Activated CD4-positive, alpha-beta T cell treated with anti-CD3 and anti-CD28 coated beads, Interleukin-10, Interleukin-2, amounts not matched to agents 100 ng/mL and 50 ng/mL, durations not matched to agents 16 hours and 8 hours (primary cell): ENCODE measurements around the gene KCNN3.
A peak's percentile ranks its signal among the peaks of the same experiment; 100 is the strongest.
"Not testable (repeated sequence)": the region's sequence is repeated elsewhere in the genome, so short reads cannot be mapped to it uniquely, and the experiment has no call there.

ENCODE experiments used
- DNase-seq: peaks from one replicate; pipeline ENCODE4 v3.0.0-alpha.2; 2020

KCNN3 gene

DNA sequence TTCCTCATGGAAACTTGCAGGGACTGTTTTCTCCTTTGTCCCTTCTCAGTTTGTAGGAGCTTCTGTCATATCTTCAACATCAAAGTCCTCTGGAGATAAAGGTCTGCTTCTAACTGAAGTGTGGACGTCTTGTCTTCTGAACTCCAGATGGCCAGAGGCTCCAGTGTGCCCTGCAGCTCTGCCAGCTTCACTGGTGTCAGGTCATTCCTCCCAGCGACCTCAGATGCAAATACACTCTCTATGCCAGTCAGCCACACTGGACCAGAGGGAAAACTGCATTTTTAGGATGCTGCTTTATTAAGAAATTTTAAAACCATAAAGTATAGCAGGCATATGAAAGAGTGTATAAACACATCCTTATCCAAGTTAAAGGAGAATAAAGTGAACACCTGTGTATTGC, 183.6 kb downstream of the KCNN3 start:
- DNase-seq: no peak

DNA sequence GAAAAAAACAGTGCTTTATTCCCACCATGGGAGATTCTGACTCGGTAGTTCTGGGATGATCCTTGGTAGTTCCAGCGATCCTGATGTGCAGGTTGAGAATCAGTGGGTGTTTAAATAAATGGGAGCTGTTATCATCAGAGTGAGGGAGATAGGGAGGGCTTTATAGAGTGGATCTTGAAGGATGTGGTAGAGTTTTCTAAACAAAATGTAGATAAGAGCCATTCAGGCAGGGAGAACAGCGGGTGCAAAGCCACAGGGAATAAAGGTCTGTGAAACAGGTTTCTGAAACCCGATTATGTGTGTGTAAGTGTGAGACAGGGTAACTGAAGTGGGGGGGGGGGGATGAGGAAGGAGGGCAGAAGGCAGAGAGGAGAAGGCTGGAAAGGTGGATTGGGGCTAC, 186.3 kb downstream of the KCNN3 start:
- DNase-seq: no peak

DNA sequence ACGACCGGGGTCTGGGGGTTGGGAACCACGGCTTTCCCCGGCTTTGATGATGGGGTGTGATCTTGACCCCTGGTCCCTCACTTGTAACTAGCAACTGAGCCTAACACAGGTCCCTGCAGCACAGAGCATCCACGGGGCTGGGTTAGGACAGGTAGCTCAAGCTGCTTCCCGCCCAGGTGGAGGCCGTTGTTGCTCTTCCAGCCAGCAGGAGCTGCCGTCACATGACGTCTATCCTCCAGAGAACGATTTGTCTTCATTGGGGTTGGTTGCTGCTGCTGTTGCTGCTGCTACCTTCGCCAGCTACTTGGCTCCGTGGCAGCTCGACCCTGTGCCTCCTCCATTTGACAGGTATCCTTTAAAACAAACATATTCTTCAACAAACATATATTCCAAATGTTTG, 187.8 kb downstream of the KCNN3 start:
- DNase-seq: no peak

DNA sequence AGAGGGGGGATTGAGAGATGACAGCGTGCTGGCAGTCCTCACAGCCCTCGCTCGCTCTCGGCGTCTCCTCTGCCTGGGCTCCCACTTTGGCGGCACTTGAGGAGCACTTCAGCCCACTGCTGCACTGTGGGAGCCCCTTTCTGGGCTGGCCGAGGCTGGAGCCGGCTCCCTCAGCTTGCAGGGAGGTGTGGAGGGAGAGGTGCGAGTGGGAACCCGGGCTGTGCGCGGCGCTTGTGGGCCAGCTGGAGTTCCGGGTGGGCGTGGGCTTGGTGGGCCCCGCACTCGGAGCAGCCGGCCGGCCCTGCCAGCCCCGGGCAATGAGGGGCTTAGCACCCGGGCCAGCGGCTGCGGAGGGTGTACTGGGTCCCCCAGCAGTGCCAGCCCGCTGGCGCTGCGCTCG, 192.2 kb downstream of the KCNN3 start:
- not testable (repeated sequence) for DNase-seq

DNA sequence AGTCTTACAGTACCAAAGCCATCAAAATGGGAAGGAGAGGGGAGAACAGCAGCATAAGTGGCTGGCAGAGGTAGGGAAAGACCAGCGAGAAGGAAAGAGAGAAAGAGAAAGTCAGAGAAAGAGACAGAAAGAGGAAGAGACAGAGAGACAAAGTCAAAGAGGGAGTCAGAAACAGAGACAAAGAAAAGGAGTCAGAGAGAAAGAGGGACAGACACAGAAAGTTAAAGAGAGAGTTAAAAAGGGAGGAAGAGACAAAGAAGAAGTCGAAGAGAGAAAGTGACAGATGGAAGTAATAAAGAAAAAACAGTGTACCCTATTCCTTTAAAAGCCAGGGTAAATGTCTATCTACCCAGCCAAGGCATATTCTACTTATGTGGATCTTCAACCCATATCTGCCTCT, 193.2 kb downstream of the KCNN3 start:
- not testable (repeated sequence) for DNase-seq

DNA sequence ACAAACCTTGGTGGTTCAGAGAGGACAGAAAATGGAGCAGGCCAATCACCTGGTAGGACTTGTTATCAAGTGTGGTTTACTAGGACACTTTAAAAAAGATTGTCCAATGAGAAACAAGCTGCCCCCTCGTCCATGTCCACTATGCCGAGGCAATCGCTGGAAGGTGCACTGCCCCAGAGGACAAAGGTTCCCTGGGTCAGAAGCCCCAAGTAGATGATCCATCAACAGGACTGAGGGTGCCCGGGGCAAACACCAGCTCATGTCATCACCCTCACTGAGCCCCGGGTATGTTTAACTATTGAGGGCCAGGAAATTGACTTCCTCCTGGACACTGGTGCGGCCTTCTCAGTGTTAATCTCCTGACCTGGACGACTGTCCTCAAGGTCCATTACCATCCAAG, 195.6 kb downstream of the KCNN3 start:
- not testable (repeated sequence) for DNase-seq

DNA sequence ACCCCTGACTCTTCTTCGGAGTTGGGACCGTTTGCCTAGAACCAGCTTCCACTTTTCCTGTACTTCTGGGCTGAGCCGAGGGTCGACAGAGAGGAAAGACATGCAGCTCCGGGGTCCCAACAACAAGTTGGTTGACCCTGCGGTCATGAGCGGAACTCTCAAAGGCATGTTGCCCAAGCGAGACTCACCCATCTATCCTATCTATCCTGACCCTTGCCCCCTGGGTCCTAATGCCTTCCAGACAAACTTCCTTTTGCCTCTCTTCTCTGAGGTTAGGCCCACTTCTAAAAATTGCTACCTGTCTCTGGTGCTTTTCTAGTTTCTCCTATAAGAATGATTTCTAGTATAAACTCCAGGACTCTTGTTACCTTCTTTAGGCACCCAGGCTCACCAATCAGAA, 197.8 kb downstream of the KCNN3 start:
- not testable (repeated sequence) for DNase-seq

DNA sequence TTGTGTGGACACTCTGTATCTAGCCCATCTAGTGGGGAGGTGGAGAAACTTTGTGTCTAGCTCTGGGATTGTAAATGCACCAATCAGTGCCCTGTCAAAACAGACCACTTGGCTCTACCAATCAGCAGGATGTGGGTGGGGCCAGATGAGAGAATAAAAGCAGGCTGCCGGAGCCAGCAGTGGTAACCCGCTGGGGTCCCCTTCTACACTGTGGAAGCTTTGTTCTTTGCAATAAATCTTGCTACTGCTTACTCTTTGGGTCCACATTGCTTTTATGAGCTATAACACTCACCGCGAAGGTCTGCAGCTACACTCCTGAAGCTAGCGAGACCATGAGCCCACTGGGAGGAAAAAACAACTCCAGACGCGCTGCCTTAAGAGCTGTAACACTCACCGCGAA, 198.7 kb downstream of the KCNN3 start:
- DNase-seq: not testable (repeated sequence)

DNA sequence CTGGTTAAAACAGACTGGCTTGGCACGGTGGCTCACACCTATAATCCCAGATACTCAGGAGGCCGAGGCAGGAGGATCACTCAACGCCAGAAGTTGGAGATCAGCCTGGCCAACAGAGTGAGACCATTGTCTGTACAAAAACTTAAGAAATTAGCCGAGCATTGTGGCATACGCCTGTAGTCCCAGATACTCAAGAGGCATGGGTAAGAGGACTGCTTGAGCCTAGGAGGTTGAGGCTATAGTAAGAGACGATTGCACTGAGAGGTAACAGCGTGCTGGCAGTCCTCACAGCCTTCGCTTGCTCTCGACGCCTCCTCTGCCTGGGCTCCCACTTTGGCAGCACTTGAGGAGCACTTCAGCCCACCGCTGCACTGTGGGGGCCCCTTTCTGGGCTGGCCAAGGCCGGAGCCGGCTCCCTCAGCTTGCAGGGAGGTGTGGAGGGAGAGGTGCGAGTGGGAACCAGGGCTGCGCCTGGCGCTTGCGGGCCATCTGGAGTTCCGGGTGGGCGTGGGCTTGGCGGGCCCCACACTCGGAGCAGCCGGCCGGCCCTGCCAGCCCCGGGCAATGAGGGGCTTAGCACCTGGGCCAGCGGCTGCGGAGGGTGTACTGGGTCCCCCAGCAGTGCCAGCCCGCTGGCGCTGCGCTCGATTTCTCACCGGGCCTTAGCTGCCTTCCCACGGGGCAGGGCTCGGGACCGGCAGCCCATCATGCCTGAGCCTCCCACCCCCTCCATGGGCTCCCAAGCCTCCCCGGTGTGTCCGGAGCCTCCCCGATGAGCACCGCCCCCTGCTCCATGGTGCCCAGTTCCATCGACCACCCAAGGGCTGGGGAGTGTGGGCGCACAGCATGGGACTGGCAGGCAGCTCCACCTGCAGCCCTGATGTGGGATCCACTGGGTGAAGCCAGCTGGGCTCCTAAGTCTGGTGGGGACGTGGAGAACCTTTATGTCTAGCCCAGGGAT, 199.5 kb downstream of the KCNN3 start:
- not testable (repeated sequence) for DNase-seq

DNA sequence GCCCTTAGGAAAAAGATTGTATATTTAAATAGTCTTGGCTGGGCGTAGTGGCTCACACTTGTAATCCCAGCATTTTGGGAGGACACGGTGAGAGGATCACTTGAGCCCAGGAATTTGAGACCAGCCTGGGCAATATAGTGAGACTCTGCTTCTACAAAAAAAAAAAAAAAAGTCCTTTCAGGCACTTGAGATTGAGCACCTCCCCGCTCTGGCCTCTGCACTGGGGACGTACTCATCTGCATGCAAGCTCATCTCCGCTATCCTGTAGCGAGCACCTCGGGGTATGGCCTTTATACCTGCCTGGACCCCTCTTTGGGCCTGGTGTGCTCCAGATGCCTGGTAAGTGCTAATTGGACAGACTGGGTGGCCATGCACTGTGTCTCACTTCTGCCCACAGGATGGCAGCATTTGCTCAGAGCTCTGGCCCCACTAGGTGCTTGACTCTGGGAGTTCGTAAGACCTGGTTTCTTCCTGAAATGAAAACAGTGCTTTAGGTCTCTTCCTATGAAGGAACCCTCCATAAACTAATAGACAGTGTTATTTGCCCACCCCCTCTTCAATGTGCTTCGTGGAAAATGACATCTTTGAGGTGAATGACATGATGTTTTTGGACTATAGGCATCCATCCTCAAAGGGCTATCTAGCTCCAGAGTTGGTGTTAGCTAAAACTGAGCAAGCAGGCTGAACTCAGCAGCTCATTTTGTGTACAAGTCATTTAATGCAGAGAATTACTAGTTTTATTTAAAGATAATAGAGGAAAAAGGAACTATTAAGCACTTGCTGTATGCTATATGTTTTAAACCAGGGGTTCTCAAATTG, 200.4 kb downstream of the KCNN3 start:
- DNase-seq: peak; percentile 81

DNA sequence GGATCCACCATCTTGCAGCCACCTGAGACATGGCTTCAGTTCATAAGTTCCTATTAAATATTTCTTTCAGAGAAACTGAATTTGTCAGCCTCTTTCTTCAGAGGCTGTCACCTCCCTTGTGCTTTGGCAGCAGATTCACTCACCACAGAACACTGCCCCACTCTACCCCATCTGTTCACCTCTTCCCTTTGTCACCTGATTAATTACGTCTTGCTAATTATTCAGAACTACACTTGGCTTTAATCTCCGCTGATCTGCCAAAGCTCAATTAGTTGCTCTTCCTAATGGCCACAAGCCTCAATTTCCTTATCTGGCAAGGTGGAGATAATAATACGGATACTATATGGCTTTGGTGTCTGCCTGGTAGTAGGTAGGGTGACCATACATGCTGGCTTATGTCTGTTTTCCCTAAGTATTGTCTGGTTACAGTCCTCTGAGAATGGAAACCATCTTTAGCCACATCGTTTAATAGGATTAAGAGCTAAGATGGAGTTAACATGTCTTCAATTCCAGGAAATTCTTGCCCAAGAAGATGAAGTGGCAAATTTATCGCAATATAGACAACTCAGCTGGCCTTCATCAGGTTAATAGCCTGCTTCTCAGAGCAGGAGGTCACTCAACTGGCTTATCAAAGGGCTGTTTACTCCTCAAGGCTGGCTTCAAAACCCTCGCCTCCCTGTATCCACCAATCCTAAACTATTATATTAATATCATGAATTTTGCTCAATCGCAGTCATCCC, 203.9 kb downstream of the KCNN3 start:
- no peak for DNase-seq

DNA sequence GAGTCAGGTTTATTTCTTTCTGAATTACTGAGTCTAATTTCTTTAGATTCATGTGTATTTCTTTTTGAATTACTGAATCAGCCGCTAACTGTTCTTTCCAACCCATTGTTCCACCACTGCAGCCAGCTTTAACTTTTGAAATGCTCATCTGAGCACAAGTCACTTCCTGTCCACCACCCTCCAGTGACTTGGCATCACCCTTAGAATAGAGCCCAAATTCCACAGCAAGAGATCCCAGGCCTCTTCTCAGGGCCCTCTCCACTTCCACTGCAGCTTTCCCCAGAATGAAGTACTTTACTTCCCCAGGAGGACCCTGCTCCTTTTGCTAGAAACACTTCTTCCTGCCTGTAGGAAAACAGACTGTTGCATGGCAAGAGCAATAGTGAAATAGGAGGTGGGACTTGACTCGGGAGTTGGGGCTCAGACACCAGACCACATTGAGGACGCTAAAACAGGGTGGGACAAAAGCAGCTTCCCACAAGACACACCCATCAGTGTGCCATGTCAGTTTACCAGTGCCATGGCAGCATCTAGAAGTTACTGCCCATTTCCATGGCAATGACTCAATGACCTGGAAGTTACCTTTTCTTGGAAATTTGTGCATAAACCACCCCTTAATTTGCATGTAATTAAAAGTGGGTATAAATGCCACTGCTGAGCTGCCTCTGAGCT, 205.6 kb downstream of the KCNN3 start:
- DNase-seq: no peak

DNA sequence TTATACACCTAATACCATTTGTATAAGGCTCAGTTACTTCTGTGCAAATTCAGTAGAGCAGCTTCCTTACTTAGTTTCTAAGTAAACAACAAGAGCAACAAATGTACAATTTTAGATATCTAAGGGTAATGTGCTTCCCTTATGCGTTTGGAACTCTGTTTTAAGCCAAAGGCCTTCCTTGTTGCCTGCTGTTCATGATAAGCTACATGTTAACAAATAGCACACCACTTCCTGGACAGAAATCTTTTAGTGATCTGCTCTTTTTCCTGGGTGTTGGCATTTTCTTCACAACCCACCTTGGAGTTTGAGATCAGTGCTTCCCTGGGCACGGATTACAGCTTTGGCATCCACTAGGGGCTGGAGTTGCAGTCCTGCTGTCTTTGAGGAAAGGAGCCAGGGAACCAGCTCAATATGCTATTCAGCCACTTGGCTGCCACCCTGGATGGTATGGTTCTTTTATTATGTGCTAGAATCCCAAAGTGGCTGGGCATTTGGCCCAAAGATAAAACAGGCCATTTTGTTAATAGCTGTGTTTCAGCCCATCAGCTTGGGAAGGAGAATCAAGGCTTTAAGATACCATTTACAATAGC, 206.5 kb downstream of the KCNN3 start:
- DNase-seq: no peak

DNA sequence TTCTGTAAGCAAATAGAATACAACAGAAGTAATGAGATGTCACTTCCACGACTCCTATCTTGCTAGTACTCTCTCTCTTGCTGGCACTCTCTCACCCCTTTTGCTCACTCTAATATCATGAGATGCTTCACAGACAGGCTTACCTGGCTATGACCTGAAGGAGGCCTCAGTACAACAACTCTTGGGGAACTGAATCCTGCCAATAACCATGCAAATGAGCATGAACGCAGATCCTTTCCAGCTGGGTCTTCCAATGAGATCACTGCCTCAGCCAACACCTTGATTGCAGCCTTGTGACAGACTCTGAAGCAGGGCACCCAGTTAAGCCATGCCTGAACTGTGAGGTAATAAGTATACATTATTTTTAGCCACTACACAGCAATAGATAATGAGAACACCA, 209.0 kb downstream of the KCNN3 start:
- no peak for DNase-seq

DNA sequence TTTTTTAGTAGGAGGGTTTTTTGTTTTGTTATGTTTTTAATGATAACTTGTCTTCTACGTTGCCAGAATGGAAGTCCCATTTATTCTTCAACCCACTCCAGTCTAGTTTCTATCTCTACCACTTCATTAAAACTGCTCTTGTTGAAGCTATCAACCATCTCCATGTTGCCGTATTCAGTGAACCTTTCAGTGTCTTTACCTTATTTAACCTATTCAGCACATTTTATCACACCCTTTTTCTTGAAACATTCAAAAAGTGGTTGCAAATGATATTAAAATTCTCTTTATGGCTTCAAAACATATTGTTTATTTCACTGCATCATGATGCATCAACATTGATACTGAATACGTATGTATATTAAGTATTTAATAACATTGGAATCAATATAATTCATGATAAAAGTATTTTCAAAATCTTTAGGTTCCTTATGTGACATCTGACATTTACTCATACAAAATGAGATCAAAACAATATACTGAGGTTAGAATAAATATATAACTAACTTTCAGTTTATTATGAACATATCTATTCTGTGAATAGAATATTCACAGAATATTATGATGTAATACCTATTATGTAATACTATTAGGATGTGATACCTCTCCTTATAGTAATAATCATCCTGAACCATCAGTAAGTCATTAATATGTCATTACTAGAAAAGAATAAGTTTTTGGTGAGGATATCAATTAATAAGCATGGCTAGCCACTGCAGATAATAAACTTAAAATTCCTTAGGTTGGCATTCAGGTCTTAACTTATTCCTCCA, 210.1 kb downstream of the KCNN3 start:
- DNase-seq: no peak

DNA sequence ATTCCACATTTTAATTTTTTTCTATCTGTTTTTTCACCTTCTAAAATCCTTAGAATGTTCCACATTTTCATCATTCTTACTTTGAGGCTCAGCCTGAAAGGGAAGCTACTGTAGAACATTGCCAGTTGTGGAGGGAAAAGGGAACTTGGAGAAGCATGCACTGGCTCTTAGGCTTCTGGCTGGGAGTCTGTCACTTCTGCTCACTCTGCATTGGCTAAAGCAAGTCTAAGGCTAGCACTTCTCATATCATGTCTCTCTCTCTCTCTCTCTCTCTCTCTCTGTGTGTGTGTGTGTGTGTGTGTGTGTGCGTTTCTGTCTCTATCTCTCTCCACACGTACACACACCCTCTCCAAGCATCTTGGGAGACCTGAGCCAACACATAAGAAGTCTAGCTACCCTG, 212.5 kb downstream of the KCNN3 start:
- no peak for DNase-seq

DNA sequence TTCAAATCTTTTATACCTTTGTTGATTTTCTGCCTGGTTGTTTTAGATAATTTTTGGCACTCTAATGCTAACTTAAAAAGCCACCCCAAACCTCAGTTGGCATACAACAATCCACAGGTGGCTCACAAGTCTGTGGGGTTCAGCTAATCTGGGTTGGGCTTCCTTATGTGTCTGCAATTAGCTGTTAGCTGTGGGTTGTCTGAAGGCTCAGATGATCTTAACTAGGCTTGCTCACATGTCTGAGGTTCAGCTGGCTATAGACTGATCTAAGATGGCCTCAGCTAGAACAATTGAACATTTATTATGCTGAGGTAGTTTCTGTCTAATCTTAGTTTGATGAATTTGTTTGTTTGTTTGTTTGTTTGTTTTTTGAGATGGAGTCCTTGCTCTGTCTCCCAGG, 217.2 kb downstream of the KCNN3 start:
- DNase-seq: no peak
